ENCODE data around the gene ERF.
"Not testable (repeated sequence)": the region's sequence is repeated elsewhere in the genome, so short reads cannot be mapped to it uniquely, and the experiment has no call there.

ERF gene

DNA sequence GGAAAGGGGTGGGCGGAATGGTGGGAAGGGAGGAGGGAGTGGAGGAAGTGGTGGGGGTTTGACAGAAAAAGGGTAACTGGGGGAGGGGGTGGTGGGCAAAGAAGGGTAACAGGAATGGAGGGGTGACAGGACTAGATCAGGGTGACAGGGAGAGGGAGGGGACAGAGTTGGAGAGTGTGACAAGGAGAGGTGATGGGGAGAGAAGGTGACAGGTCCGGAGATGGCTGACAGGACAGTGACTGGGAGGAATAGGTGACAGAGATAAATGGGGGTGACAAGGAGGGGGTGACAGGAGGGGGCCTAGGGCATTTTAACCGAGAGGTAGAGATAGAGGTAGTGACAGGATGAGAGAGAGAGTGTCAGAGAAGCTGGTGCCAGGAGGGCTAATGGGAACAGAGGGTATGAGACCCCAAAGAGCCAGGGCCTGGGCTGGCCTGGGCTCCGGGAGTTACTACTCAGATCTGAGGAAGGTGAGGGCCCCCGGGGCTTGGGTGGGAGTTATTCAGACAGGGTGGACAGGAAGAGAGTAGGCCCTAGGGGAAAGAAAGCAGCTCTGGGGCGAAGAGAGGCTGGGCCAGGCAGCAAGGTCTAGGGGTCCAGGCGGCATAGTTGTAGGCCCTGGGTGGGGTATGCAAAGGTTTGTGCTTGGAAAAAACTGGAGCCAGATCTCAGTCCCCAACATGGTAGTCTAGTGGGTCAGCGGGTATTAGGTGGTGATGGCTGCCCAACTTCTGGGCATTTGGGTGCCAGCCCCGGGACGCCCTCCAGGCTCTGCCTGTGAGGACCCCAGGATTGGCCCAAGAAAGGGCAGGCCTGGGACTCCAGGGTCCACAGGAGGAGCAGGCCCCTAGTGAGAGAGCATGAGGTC is 14.8 kb upstream of the ERF start:
- DNase-seq (ENCODE audit: low spot score) = no peak
- TF ChIP-seq, protein P1, sequence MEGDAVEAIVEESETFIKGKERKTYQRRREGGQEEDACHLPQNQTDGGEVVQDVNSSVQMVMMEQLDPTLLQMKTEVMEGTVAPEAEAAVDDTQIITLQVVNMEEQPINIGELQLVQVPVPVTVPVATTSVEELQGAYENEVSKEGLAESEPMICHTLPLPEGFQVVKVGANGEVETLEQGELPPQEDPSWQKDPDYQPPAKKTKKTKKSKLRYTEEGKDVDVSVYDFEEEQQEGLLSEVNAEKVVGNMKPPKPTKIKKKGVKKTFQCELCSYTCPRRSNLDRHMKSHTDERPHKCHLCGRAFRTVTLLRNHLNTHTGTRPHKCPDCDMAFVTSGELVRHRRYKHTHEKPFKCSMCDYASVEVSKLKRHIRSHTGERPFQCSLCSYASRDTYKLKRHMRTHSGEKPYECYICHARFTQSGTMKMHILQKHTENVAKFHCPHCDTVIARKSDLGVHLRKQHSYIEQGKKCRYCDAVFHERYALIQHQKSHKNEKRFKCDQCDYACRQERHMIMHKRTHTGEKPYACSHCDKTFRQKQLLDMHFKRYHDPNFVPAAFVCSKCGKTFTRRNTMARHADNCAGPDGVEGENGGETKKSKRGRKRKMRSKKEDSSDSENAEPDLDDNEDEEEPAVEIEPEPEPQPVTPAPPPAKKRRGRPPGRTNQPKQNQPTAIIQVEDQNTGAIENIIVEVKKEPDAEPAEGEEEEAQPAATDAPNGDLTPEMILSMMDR (IDR thresholded peaks at IDR 0.05; ENCODE audit: extremely low read depth, missing control alignments) = no peak

DNA sequence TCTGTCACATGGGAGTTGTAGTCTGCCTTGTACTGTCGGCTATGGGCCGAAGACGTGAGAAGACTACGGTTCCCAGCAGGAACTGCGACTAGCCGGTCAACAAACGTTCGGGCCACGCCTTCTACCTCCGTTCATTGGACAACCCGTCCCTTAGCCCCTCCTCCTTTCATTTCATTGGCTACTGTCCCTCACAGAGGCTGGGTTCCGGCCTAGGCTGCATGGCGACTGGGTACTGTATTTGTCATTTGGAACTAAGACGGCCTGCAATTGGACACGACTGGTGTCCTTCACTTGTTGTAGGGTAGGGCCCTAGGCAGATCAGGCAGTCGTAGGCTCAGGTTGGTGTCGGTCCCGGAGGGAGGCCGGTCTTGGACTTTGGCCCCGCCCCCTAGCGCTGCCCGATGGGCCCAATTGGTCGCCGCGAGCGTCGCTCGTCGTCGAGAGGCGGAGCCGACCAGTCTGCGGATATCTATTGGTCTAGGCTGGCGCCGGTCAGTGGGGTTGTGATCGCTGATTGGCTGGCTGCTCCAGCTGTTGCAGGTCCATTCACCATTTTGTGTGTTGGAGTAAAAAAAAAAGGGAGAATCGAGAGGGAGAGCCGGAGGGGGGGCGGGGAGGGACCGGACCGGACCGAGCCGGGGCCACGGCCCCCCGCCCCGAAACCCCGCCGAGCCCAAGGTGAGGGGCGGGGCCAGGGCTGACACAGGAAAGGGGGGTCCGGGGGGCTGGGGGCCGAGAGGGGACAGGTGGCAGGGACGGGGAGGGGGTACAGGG is 14.0 kb upstream of the ERF start, which contains the start of gene CIC:
TSS of gene CIC (plus strand) at position 549 of the 774 bp plus-strand sequence. CDS start 2,532 bp downstream, outside the sequence.
- DNase-seq (ENCODE audit: low spot score) = peak; percentile 97
- TF ChIP-seq, protein P1 (IDR thresholded peaks at IDR 0.05; ENCODE audit: extremely low read depth, missing control alignments) = no peak

DNA sequence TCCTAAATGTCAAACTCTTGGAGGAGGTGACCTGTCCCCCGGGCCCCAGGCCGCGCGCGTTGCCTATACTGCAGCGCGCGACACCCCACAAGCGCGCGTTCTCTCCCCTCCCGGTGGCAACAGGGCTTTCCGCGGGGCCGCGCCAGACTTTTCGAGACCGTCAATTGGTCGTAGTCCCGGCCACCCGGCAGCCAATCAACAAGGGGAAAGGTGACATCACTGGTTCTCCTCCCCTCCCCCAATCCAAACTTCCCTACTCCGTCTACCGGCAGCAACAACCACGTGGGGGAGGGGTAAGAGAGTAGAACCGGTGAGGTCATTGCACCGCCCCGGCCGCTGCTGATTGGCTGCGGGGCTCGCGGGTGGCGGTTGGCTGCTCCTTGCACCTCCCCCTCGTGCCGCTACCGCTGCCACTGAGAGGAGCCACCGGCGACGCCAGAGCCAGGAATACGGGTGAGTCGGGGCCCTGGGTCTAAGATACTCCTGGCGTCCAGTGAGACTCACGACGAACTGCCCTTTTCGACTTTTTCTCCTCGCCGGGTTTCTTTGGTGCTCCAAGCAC is 13.3 kb upstream of the ERF start:
- TF ChIP-seq, protein P1 (IDR thresholded peaks at IDR 0.05; ENCODE audit: extremely low read depth, missing control alignments) = no peak
- DNase-seq (ENCODE audit: low spot score) = peak; percentile 90

DNA sequence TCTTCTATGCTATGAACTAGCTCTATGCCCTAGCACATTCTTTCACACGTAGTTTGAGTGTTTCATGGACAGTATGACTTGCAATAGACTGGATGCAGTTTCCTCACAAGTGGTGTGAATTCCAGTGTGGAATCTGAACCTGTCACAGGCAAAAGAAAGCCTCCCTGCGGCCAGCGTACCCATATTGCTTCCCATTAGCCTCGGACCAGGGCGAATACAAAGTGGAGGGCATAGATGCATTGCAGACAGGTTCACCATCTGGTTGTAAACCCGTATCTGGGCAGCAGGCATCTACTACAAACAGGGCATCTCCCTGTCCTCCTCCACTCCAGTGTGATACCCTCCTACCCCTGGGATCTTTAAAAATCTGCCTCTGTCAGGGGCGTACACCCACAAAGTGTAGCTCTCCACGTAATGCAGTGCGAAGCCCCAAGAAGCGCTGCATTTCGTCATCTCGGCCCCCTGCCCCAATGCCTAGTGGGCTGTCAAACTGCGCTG is 12.8 kb upstream of the ERF start:
- TF ChIP-seq, protein P1 (IDR thresholded peaks at IDR 0.05; ENCODE audit: extremely low read depth, missing control alignments) = no peak
- no peak for DNase-seq (ENCODE audit: low spot score)

DNA sequence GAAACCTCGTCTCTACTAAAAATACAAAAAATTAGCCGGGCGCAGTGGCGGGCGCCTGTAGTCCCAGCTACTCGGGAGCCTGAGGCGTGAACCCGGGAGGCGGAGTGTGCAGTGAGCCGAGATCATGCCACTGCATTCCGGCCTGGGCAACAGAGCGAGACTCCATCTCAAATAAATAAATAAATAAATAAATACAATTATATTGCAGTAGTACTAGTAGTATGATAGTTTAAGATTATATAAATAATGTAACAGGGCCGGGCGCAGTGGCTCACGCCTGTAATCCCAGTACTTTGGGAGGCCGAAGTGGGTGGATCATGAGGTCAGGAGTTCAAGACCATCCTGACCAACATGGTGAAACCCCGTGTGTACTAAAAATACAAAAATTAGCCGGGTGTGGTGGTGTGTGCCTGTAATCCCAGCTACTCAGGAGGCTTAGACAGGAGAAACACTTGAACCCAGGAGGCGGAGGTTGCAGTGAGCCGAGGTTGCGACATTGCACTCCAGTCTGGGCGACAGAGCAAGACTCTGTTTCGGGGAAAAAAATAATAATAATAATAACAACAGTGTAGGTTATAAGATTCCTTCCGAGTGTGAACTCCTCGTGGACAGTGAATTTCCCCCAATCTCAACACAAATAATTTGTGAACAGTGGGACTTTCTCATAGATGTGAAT is 12.1 kb upstream of the ERF start:
- DNase-seq (ENCODE audit: low spot score) = not testable (repeated sequence)

DNA sequence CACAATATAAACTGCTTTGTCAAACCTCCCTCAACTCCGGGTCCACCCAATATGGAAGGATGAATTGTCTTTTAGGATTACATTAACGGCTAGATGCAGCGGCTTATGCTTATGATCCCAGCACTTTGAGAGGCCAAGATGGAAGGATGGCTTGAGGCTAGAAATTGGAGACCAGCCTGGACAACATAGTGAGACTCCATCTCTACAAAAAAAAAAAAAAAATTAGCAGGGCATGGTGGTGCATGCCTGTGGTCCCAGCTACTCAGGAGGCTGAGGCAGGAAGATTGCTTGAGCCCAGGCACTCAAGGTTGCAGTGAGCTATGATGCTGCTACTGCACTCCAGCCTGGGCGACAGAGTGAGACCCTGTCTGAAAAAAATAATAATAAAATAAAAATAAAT is 11.2 kb upstream of the ERF start:
- DNase-seq (ENCODE audit: low spot score) = not testable (repeated sequence)

DNA sequence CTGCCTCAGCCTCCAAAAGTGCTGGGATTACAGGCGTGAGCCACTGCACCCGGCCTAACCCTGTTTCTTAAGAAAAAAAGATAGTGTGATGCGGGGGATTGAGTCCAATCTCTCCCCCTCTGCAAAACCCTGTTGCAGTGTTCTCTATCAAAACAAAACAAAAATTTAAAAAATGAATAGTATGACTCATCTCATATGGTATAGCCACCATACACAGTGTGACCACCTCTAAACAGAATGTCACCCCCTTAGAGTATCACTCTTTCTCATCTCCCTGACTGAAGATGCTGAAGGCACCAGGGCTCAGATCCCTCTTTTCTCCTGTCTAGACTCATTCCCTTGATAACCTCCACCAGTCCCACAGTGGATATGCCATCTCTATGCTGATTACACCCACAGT is 6.8 kb upstream of the ERF start:
- no peak for DNase-seq (ENCODE audit: low spot score)
- TF ChIP-seq, protein P1 (IDR thresholded peaks at IDR 0.05; ENCODE audit: extremely low read depth, missing control alignments) = no peak

DNA sequence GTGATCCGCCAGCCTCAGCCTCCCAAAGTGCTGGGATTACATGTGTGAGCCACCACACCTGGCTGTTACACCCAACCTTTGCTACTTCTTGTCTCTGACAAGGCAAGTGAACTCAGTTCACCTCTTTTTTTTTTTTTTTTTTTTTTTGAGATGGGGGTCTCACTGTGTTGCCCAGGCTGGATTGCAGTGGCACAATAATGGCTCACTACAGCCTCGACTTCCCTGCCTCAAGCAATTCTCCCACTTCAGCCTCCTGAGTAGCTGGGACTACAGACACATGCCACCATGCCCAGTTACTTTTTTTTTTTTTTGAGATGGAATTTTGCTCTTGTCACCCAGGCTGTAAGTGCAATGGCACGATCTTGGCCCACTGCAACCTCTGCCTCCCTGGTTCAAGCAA is 2.9 kb upstream of the ERF start:
- DNase-seq (ENCODE audit: low spot score) = not testable (repeated sequence)

Data from GM20000 (cell line).